HG03097 (cell line): Measurements from ENCODE around the gene TCEAL7.
"Not testable (repeated sequence)": the region's sequence is repeated elsewhere in the genome, so short reads cannot be mapped to it uniquely, and the experiment has no call there.

ENCODE experiments used
- ATAC-seq: cut with Tn5 transposase; IDR thresholded peaks from one replicate; pipeline ENCODE4 v1.9.1; 2021; ENCODE audit not compliant: unreplicated experiment, low FRiP score

The TCEAL7 gene

GRCh38 chrX:103329991-103330390 is at the start of gene TCEAL7:
TSS of gene TCEAL7 (plus strand) at chrX:103330239. CDS start at chrX:103331404, 1,165 bp downstream.
- no peak for ATAC-seq

GRCh38 chrX:103293118-103293517 is 36.9 kb upstream of the TCEAL7 start:
- no peak for ATAC-seq

- ATAC-seq: no peak
These were observed 25.3 kb upstream of the TCEAL7 start for GRCh38 chrX:103304705-103305104.

- ATAC-seq: not testable (repeated sequence)
These were observed 24.4 kb upstream of the TCEAL7 start for GRCh38 chrX:103305666-103306065.

DNA sequence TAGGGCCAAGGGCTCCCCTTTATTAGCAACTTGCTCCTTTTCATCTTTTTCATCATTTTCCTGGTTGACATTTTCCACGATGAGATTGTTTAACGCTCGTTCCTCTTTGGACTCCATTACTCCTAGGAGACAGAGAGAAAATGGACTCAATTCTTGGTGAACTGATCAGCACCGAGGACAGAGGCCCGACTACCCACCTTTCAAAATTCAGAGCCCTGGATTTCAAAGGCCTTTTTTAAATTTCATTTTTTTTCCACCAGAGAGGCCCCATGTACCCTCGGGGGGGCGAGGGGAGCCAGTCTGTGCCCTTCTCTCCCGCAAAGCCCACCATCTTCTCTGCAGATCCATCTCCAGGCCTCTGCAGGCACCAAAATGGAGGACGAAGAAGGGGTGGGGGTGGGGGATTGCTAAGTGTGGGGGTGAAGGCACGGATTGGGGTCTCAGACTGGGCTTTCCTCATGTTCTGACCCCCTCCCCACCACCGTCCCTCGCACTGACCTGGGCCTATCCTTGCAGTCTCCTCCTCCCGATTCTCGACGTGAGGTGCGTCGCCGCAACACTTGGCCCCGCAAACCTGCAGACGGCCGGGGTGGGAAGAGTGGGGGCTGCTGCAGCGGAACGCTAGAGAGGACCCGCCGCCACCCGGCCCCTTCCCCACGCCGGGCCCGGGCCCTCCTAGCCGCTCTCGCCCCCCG is 20.0 kb upstream of the TCEAL7 start:
- no peak for ATAC-seq

DNA sequence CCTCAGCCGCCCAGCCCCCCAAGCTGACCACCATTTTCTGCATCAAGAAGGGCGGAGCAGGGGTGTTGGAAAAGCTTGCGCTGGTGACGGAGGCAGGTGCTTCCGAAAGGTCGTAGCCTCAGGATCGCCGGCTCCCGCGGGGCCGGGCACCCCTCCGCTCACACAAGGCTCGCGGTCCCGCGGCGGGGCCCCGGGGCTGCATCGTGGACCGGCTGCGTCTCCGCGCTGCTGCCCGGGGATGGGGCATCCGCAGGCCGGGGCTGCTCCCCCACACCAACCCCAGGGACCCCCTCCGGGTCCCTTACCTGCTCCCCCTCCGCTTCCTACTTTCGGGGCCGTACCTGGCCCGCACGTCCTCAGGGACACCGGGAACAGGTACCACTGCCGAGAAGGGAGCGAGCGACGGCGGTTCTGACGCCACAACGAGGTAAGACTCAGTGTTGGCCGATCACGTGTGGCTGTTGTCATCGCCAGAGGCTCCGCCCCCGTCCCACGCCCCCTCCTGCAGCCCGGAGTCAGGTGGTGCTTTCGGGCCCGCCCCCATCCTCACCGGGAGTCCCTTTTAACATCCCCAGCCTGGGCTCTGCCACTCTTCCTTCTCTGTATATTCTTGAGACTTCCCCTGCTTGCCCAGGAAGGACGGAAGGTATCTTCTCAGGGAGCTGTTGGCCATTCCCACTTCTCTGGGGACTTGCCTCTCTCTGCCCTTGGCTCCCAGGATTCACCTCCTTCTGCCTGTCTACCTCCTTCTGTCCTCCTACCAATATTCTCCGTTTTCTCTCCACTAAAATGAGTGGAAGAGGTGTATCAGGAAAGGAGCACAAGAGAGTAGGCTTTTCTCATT is 19.3 kb upstream of the TCEAL7 start, which contains the start of gene BEX2:
Gene BEX2 (minus strand): TSS at position 436 of the 844 bp plus-strand sequence. CDS start 1,014 bp downstream, outside the sequence.
- no peak for ATAC-seq

GRCh38 chrX:103311399-103311780 is 18.6 kb upstream of the TCEAL7 start:
- ATAC-seq: no peak

DNA sequence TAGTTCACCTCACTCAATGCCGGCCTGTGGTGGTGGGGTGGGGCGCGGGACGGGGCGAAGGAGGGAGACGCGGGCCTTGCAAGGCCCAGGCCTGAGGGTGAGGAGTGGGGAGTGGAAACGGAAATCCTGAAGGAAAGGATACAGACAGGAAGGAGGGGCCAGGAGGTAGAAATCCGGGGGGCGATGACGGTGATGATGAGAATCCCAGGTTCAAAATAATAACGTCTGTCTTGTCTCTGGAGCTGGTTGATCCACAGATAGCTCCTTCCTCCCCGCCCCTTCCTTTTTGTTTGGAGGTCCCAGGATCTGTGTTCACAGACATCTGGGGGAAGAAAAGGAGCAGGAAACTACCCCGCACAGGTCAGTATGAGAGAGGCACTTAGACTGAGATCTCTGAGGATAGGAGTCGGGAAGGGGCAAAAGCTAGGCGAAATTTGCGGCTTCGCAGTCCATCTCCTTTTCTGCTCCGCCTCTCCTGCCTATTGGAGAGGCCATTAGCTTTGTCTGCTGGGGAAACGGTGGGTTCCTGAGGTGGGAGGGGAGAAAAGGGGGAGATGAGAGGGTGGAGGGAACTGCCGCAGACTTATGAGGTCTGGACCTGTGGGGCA is 746 bp downstream of the TCEAL7 start:
- no peak for ATAC-seq

GRCh38 chrX:103338663-103339062 is 8.6 kb downstream of the TCEAL7 start:
- ATAC-seq: no peak

GRCh38 chrX:103343105-103343504 is 13.1 kb downstream of the TCEAL7 start:
- ATAC-seq: no peak

- no peak for ATAC-seq
These were observed 14.6 kb downstream of the TCEAL7 start for GRCh38 chrX:103344606-103345005.

DNA sequence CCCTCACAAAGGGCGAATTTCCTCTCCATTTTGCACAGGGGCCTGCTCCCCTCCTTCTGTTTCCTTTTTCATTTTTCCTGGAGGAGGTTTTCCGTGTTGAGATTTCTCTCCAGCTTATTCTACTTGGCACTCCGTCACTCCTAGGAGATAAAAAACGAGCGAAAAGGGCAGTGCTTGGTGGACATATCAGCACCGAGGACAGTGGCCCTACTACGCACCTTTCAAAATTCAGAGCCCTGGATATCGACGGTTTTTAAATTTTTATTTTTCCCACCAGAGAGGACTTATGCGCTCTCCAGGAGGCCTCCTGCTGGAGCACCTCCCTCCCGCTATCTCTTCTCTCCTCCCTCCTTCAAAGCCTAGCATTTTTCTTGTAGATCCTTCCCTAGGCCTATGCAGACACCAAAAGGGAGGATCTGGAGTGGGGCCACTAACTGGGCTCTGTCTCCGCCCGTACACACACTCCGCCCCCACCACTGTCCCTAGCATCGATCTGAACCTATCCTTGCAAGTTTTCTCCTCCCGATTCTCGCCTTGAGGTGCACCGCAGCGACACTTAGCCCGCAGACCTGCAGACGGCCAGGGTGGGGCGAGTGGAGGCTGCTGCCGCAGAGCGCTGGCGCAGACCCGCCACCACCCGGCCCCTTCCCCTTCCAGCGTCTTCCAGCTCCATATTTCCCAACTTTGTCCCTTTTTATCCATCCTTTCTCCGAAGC is 17.8 kb downstream of the TCEAL7 start:
- ATAC-seq: no peak

- no peak for ATAC-seq
These were observed 26.2 kb downstream of the TCEAL7 start, which contains the start of gene TCEAL9 for GRCh38 chrX:103356130-103356798. TSS of gene TCEAL9 (plus strand) at chrX:103356506. CDS start at chrX:103357685, 1,179 bp downstream.

GRCh38 chrX:103356858-103357257 is 26.8 kb downstream of the TCEAL7 start:
- no peak for ATAC-seq

GRCh38 chrX:103357871-103358270 is 27.8 kb downstream of the TCEAL7 start:
- ATAC-seq: no peak

DNA sequence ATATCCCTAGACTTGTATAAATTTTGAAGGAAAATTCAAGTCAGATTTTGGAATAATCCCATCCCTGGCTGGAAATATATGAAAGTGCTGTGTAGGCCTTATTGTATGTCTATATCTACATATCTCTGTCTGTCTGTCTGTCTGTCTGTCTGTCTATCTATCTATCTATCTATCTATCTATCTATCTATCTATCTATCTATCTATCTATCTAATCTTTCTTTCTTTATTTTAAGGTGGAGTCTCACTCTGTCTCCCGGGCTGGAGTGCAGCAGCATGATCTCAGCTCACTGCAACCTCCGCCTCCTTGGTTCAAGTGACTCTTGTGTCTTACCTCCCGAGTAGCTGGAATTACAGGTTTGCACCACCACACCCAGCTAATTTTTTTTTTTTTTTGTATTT is 29.6 kb downstream of the TCEAL7 start:
- not testable (repeated sequence) for ATAC-seq

DNA sequence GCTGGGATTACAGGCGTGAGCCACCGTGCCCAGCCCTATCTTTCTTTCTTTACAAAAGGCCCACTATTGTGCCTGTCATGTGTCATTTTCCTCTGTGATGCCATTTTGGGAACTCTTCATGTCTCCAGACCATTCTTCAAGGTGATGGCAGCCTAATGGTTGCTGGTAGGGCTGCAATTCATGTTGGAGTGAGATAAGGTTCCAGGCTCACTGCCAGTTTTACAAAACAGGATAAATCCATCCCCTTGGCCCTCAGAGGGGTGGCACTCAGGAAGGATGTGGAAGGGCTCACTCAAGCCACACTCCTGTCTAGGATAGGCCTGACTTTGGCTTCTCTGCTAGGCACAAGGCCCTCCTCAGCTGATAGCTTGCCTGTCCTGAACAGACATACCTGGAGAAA is 30.1 kb downstream of the TCEAL7 start:
- no peak for ATAC-seq

DNA sequence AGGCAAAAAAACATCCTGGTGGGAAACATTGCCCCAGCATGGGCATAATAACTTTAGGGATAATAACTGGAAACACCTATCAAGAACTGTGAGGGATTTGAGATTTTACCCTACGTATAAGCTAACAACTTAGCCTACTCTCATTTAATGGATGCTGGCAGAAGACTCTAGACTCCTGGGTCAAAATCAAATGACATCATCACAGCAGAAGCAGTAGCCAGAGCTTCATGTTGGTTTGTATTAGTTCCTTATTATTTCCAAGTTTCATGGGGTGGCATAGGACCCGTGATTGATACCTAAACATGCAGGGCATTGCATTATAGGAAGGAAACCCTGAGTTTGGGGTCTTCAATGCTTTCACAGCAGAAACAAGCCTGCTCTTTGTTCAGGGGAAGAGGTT is 30.9 kb downstream of the TCEAL7 start:
- no peak for ATAC-seq

- ATAC-seq: no peak
These were observed 31.8 kb downstream of the TCEAL7 start for GRCh38 chrX:103361798-103362197.

- no peak for ATAC-seq
These were observed 32.4 kb downstream of the TCEAL7 start for GRCh38 chrX:103362474-103362873.
